WTC11 (cell line): ENCODE results near the gene SLC25A19. TPM values are rescaled to one million over a fixed set of nuclear protein-coding genes. Genes with fewer than 3 reads are reported as not detected.
A peak's percentile ranks its signal among the peaks of the same experiment; 100 is the strongest.

Experiments used
- AR ChIP-seq: fragments of 250-450 bp; sonication (Bioruptor Pico); IDR thresholded peaks from 2 replicates; pipeline ENCODE4 v1.9.0; 2021; ENCODE audit warnings: mild to moderate bottlenecking
- ARID4B ChIP-seq: sonication (generic); formaldehyde crosslinking; IDR thresholded peaks from 2 replicates; pipeline ENCODE4 v1.8.0; 2023; ENCODE audit warnings: missing genetic modification reagents, mild to moderate bottlenecking, borderline replicate concordance
- ATF2 ChIP-seq: sonication (generic); formaldehyde crosslinking; IDR thresholded peaks from 2 replicates; pipeline ENCODE4 v1.8.1; 2022; ENCODE audit warnings: low read depth, missing genetic modification reagents, borderline replicate concordance
- ATF6 ChIP-seq: sonication (generic); formaldehyde crosslinking; IDR thresholded peaks from 2 replicates; pipeline ENCODE4 v1.8.1; 2023; ENCODE audit warnings: mild to moderate bottlenecking, missing genetic modification reagents
- CDX4 ChIP-seq: fragments of 250-450 bp; sonication (Bioruptor Pico); IDR thresholded peaks from 2 replicates; pipeline ENCODE4 v1.9.0; 2021; ENCODE audit warnings: moderate library complexity, mild to moderate bottlenecking, inconsistent platforms, borderline replicate concordance
- ETV6 ChIP-seq: sonication (generic); formaldehyde crosslinking; IDR thresholded peaks from 2 replicates; pipeline ENCODE4 v1.8.1; 2022; ENCODE audit warnings: mild to moderate bottlenecking, missing genetic modification reagents
- KAT7 ChIP-seq: sonication (generic); formaldehyde crosslinking; IDR thresholded peaks from 2 replicates; pipeline ENCODE4 v1.8.1; 2023; ENCODE audit warnings: missing genetic modification reagents, mild to moderate bottlenecking, borderline replicate concordance
- MAX ChIP-seq: sonication (generic); formaldehyde crosslinking; IDR thresholded peaks from 2 replicates; pipeline ENCODE4 v1.8.0; 2022; ENCODE audit warnings: mild to moderate bottlenecking, missing genetic modification reagents
- NFATC4 ChIP-seq: fragments of 250-450 bp; sonication (Bioruptor Pico); IDR thresholded peaks from 2 replicates; pipeline ENCODE4 v1.9.0; 2021; ENCODE audit warnings: mild to moderate bottlenecking
- NFYB ChIP-seq: sonication (generic); formaldehyde crosslinking; conservative IDR thresholded peaks from 2 replicates; pipeline ENCODE4 v1.8.0; 2022; ENCODE audit warnings: low read depth, missing genetic modification reagents
- PRDM15 ChIP-seq: sonication (generic); formaldehyde crosslinking; IDR thresholded peaks from 2 replicates; pipeline ENCODE4 v1.8.0; 2022; ENCODE audit warnings: missing genetic modification reagents
- STAT6 ChIP-seq: sonication (generic); formaldehyde crosslinking; conservative IDR thresholded peaks from 2 replicates; pipeline ENCODE4 v1.8.1; 2023; ENCODE audit warnings: mild to moderate bottlenecking, low read depth, missing genetic modification reagents, moderate library complexity
- TP53 ChIP-seq: sonication (generic); formaldehyde crosslinking; IDR thresholded peaks from 2 replicates; pipeline ENCODE4 v1.8.1; 2023; ENCODE audit warnings: mild to moderate bottlenecking, missing genetic modification reagents
- ZNF121 ChIP-seq: sonication (generic); formaldehyde crosslinking; IDR thresholded peaks from 2 replicates; pipeline ENCODE4 v1.8.0; 2023; ENCODE audit warnings: missing genetic modification reagents
- ZNF138 ChIP-seq: sonication (generic); formaldehyde crosslinking; conservative IDR thresholded peaks from 2 replicates; pipeline ENCODE4 v1.8.1; 2022; ENCODE audit warnings: mild to moderate bottlenecking, moderate library complexity, missing genetic modification reagents
- ZNF232 ChIP-seq: sonication (generic); formaldehyde crosslinking; IDR thresholded peaks from 2 replicates; pipeline ENCODE4 v1.8.0; 2022; ENCODE audit warnings: mild to moderate bottlenecking, missing genetic modification reagents
- ZNF396 ChIP-seq: fragments of 250-450 bp; sonication (Bioruptor Pico); IDR thresholded peaks from 2 replicates; pipeline ENCODE4 v1.8.0; 2021; ENCODE audit warnings: mild to moderate bottlenecking, moderate library complexity, borderline replicate concordance
- ZNF423 ChIP-seq: fragments of 250-450 bp; sonication (Bioruptor Pico); IDR thresholded peaks from 2 replicates; pipeline ENCODE4 v2.1.2; 2022; ENCODE audit warnings: mild to moderate bottlenecking, moderate library complexity
- total RNA-seq: library from RNA; stranded (reverse); gene quantifications from 3 replicates; pipeline ENCODE4 v1.2.3, GENCODE V29; 2021

Gene SLC25A19
- total RNA-seq, 1 experiment from 2014 or later, result 27.7 TPM

- TF ChIP-seq ARID4B (CRISPR knock-in tag) (peak; percentile 80), PRDM15 (CRISPR knock-in tag) (no peak), TP53 (CRISPR knock-in tag) (0 out of 2 replicates have a peak, but pooled peaks have one; percentile 35), ATF6 (CRISPR knock-in tag) (no peak), ZNF138 (CRISPR knock-in tag) (no peak), KAT7 (CRISPR knock-in tag) (0 out of 2 replicates have a peak, but pooled peaks have one; percentile 66), ETV6 (peak; percentile 56; the same call in 1 of the 2 replicates), ZNF396 (CRISPR knock-in tag) (no peak), AR (no peak), MAX (CRISPR knock-in tag) (peak; percentile 61), ZNF423 (CRISPR knock-in tag) (no peak), ZNF232 (CRISPR knock-in tag) (0 out of 2 replicates have a peak, but pooled peaks have one; percentile 26), NFATC4 (CRISPR knock-in tag) (no peak), NFYB (CRISPR knock-in tag) (peak; percentile 95), ATF2 (no peak), ZNF121 (CRISPR knock-in tag) (no peak), CDX4 (CRISPR knock-in tag) (no peak), STAT6 (CRISPR knock-in tag) (no peak)
These were observed at the start of gene SLC25A19 (continued) for GRCh38 chr17:75289115-75289831.
